Gastrocnemius medialis (tissue), 4 donors: ENCODE data around the gene ELL2. TPM values are rescaled to one million over a fixed set of nuclear protein-coding genes. Genes with fewer than 3 reads are reported as not detected.
"Not testable (repeated sequence)": the region's sequence is repeated elsewhere in the genome, so short reads cannot be mapped to it uniquely, and the experiment has no call there.

ENCODE experiments used
- ATAC-seq, 2 donors: fragments of 150-250 bp; one replicate each; pipeline ENCODE4 v1.9.1; 2016
- DNase-seq, 2 donors: peaks; one replicate each; pipeline ENCODE4 v3.0.0-alpha.2; 2019
- H3K27ac ChIP-seq, 4 donors: fragments of 200-600 bp; sonication (generic); 1 replicate in 1 of 4; 2 replicates in 3 of 4; pipeline ENCODE4 v1.5.1; 2016 to 2018; ENCODE audit warnings: mild to moderate bottlenecking in 2 of 4, moderate library complexity in 1 of 4
- H3K27me3 ChIP-seq, 3 donors: fragments of 200-600 bp; sonication (generic) in 2 of 3; 1 replicate in 1 of 3; 2 replicates in 2 of 3; pipeline versions ENCODE4 v1.5.1 to v1.6.0; 2016 to 2019; ENCODE audit warnings: mild to moderate bottlenecking in 1 of 3, moderate library complexity in 1 of 3
- H3K36me3 ChIP-seq, 2 donors: fragments of 200-600 bp; sonication (generic) in 1 of 2; one replicate each; pipeline ENCODE4 v1.5.1; 2017 to 2018
- H3K4me1 ChIP-seq, 2 donors: fragments of 200-600 bp; sonication (generic) in 1 of 2; one replicate each; pipeline ENCODE4 v1.5.1; 2016 to 2017; ENCODE audit warnings: mild to moderate bottlenecking in 2 of 2
- H3K4me3 ChIP-seq, 4 donors: fragments of 200-600 bp; sonication (generic) in 3 of 4; 1 replicate in 1 of 4; 2 replicates in 3 of 4; pipeline ENCODE4 v1.5.1; 2016 to 2019; ENCODE audit warnings: mild to moderate bottlenecking in 2 of 4
- H3K9me3 ChIP-seq, 3 donors: fragments of 200-600 bp; sonication (generic) in 2 of 3; 1 replicate in 1 of 3; 2 replicates in 2 of 3; pipeline ENCODE4 v1.5.1; 2016 to 2019
- POLR2A ChIP-seq, 2 donors: fragments of 450-650 bp; IDR thresholded peaks; one replicate each; pipeline ENCODE4 v1.6.1; 2017; ENCODE audit warnings: antibody characterized with exemption in 2 of 2, mild to moderate bottlenecking in 2 of 2, moderate library complexity in 2 of 2
- in situ Hi-C, 4 donors: fragments of 200-750 bp; cut with MboI; loops; one replicate each; pipeline versions ENCODE4 v1.15.0 to v1.8.0; 2017; ENCODE audit warnings: low sequenced_read_pairs in 4 of 4
- intact Hi-C: fragments of 100-400 bp; cut with DNase I; formaldehyde crosslinking; loops from one replicate; pipeline ENCODE4 v1.15.1; 2023; ENCODE audit warnings: low total_unique reads
- total RNA-seq, 4 donors: library from RNA; depleted of rRNA; stranded (reverse); fragments of >200 nt; gene quantifications; one replicate each; pipeline versions ENCODE4 v1.1.0 to v1.2.3, GENCODE V29; 2016
- TF ChIP-seq, protein P1 (sequence below), 5 experiments: fragments of 450-650 bp in 3 of 5; fragments of 200-600 bp in 2 of 5; sonication (generic) in 2 of 5; IDR thresholded peaks in 4 of 5; conservative IDR thresholded peaks in 1 of 5; 1 replicate in 4 of 5; 2 replicates in 1 of 5; pipeline ENCODE4 v1.5.1; 2016 to 2019; ENCODE audit warnings: antibody characterized with exemption in 5 of 5, mild to moderate bottlenecking in 3 of 5, moderate library complexity in 3 of 5

Gene ELL2
- total RNA-seq, 4 donors from 2014 or later: 35.2 to 64.5 (median 42.9) TPM

DNA sequence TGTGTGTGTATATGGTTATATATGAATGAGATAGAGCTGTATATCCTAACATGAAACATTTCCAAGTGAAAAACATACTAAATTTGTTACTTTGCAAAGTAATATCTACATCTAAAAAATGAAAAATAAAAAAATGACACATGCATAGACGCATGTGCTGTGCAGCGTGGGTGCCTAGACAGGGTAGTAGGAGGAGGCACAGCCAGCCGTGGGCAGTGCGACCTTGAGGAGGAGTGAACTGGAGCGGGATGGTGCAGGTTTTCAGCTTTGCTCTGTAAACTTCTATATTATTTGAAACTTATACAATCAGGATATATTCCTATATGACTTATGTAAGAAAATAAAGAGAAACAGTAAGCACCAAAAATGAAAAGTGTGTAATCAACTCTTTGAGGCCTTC is 124.2 kb downstream of the ELL2 start:
- DNase-seq: peak in 1 of 2 donors; percentile 45
- intact Hi-C loops: loop anchor here (2.0 to 5.0 kb wide), 4 partner anchors 15 to 865 kb away; partner anchors contain the start of genes GLRX and RFESD
- no peaks in the 10 kb centered on the region for H3K27me3 ChIP-seq
- TF ChIP-seq, protein P1, sequence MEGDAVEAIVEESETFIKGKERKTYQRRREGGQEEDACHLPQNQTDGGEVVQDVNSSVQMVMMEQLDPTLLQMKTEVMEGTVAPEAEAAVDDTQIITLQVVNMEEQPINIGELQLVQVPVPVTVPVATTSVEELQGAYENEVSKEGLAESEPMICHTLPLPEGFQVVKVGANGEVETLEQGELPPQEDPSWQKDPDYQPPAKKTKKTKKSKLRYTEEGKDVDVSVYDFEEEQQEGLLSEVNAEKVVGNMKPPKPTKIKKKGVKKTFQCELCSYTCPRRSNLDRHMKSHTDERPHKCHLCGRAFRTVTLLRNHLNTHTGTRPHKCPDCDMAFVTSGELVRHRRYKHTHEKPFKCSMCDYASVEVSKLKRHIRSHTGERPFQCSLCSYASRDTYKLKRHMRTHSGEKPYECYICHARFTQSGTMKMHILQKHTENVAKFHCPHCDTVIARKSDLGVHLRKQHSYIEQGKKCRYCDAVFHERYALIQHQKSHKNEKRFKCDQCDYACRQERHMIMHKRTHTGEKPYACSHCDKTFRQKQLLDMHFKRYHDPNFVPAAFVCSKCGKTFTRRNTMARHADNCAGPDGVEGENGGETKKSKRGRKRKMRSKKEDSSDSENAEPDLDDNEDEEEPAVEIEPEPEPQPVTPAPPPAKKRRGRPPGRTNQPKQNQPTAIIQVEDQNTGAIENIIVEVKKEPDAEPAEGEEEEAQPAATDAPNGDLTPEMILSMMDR (IDR thresholded peaks at IDR 0.05 in 4 of 5, conservative IDR thresholded peaks at IDR 0.05 in 1 of 5): no peak
- no peak for TF ChIP-seq POLR2A (IDR thresholded peaks at IDR 0.05)
- peaks cover 35 to 69% of the 10 kb centered on the region in 2 donors for H3K4me1 ChIP-seq
- H3K9me3 ChIP-seq: no peaks in the 10 kb centered on the region
- ATAC-seq: no peak
- H3K4me3 ChIP-seq: no peak overlapping the region
- no peaks in the 10 kb centered on the region for H3K36me3 ChIP-seq
- in situ Hi-C loops: loop anchor here in 2 of 4 donors (10.0 to 25.0 kb wide), 2 partner anchors 867 to 875 kb away; no protein-coding TSS in a partner anchor
- H3K27ac ChIP-seq: peak overlapping the region; percentile 90 to 95 (median 92)

DNA sequence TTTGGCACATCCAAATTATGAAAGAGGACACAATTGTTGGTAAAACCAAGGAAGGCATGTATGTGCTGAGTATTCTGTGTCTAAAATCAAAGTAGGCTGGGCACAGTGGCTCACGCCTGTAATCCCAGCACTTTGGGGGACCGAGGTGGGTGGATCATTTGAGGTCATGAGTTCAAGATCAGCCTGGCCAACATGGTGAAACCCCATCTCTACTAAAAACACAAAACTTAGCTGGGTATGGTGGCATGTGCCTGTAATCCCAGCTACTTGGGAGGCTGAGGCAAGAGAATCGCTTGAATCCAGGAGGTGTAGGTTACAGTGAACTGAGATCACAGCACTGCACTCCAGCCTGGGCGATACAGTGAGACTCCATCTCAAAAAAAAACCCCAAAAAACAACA is 124.7 kb downstream of the ELL2 start:
- ATAC-seq: peak; percentile 2
- peaks cover 31 to 64% of the 10 kb centered on the region in 2 donors for H3K4me1 ChIP-seq
- intact Hi-C loops: loop anchor here (2.0 to 5.0 kb wide), 4 partner anchors 14 to 865 kb away; partner anchors contain the start of genes GLRX and RFESD
- H3K27ac ChIP-seq: peak overlapping the region; percentile 90 to 95 (median 92)
- H3K27me3 ChIP-seq, H3K9me3 ChIP-seq, H3K36me3 ChIP-seq, H3K4me3 ChIP-seq: not testable (repeated sequence)
- TF ChIP-seq POLR2A (IDR thresholded peaks at IDR 0.05): peak in 1 of 2 donors; percentile 2
- DNase-seq: peak in 1 of 2 donors; percentile 83
- in situ Hi-C loops: loop anchor here in 2 of 4 donors (10.0 to 25.0 kb wide), 2 partner anchors 868 to 875 kb away; no protein-coding TSS in a partner anchor

DNA sequence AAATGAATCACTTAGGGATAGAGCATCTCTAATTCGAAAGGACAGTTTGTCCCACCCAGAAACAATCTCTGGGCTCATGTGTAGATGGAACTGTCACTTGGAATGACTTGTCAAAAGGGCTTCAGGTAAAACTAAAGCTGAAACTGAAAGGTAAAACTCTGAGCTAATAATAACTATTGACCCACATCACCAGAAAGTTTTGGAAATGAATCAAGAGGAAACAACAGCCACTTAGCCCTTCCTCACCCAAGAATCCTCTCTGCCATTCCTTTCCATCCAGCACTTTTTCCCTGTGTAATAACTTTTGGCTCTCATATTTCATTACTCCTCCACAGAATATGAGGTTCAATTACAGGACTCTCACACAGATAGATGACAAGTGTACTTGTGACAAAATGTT is 125.1 kb downstream of the ELL2 start:
- H3K9me3 ChIP-seq: no peaks in the 10 kb centered on the region
- H3K27ac ChIP-seq: peak overlapping the region; percentile 90 to 95 (median 92)
- in situ Hi-C loops (loop anchor here in 2 of 4 donors (10.0 to 25.0 kb wide), 2 partner anchors 868 to 876 kb away; no protein-coding TSS in a partner anchor), intact Hi-C loops (loop anchor here (2.0 to 5.0 kb wide), 4 partner anchors 14 to 866 kb away; partner anchors contain the start of genes GLRX and RFESD)
- DNase-seq: peak in 1 of 2 donors; percentile 49
- peaks cover 28 to 60% of the 10 kb centered on the region in 2 donors for H3K4me1 ChIP-seq
- peak overlapping the region; percentile 59 to 78 (median 66) for H3K4me3 ChIP-seq
- ATAC-seq: peak; percentile 65 to 66
- H3K36me3 ChIP-seq: no peaks in the 10 kb centered on the region
- H3K27me3 ChIP-seq: no peaks in the 10 kb centered on the region
- TF ChIP-seq POLR2A (IDR thresholded peaks at IDR 0.05): peak in 1 of 2 donors; percentile 14
- TF ChIP-seq, protein P1 (IDR thresholded peaks at IDR 0.05 in 4 of 5, conservative IDR thresholded peaks at IDR 0.05 in 1 of 5): no peak

DNA sequence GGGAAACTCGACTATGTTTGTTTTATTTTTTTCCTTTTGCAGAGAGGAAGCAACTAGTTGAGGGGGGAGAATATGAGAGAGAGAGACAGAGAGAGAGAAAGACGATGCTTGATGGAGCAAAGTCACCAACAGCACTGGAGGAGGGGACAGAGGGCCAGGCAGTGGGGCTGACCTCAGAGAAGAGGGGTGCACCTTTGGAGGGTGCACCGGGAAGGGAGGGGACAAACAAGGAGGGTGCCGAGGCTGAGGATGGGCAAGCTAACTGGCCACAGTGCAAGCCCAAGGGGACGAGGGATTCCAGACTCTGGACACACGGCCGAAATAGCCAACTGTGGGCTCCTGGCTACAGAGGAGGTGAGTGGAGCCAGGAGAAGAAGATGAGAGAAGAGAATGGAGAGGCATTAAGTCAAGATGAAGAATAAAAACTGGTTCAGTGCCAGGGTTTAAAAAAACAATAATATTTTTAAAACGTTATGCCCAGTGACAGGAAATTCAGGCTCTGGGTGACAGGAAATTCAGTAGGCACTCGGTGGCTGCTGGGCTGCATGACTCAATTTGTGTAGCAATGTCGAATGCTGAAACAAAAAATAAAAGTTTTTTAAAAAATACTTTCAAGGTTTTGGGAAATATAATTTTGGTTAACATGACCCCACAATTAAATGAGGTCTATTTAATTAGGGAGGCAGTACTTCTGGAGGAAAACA is 125.8 kb downstream of the ELL2 start:
- Histone ChIP-seq H3K4me3 (peak overlapping the region; percentile 59 to 78 (median 66)), H3K27me3 (no peaks in the 10 kb centered on the region), H3K9me3 (no peaks in the 10 kb centered on the region), H3K4me1 (peaks cover 21 to 56% of the 10 kb centered on the region in 2 donors), H3K36me3 (no peaks in the 10 kb centered on the region), H3K27ac (peak overlapping the region; percentile 90 to 95 (median 92))
- intact Hi-C loops (loop anchor here (1.0 to 5.0 kb wide), 5 partner anchors 7 to 866 kb away; partner anchors contain the start of genes GLRX and RFESD), in situ Hi-C loops (loop anchor here in 2 of 4 donors (10.0 to 25.0 kb wide), 2 partner anchors 869 to 876 kb away; no protein-coding TSS in a partner anchor)
- DNase-seq: peak in 1 of 2 donors; percentile 55
- TF ChIP-seq POLR2A (IDR thresholded peaks at IDR 0.05): no peak
- TF ChIP-seq, protein P1 (IDR thresholded peaks at IDR 0.05 in 4 of 5, conservative IDR thresholded peaks at IDR 0.05 in 1 of 5): no peak
- no peak for ATAC-seq

Other genes starting within 250 kb of the ELL2 start
- 100 to 1,000 TPM in 1 of 4 donors, 10 to 100 TPM in 3; 40.1 to 134 (median 86.9) TPM for gene RHOBTB3, start 230.5 kb downstream of the ELL2 start, total RNA-seq
- gene GLRX, start 139.1 kb downstream of the ELL2 start, total RNA-seq: 1,000 to 10,000 TPM; 1,042 to 2,721 (median 1,859) TPM